ENCODE measurements around the gene PDXP. TPM values are rescaled to one million over a fixed set of nuclear protein-coding genes. Genes with fewer than 3 reads are reported as not detected.
"Not testable (repeated sequence)": the region's sequence is repeated elsewhere in the genome, so short reads cannot be mapped to it uniquely, and the experiment has no call there.

The PDXP gene
- total RNA-seq (2022) (10.3 and 10.5 TPM in 2 replicates), Bru-seq, nascent RNA (percentile 32 among the genes with signal in this experiment), BruChase-seq, experiment 1, labeled RNA remaining after a 6-hour chase (percentile 43 among the genes with signal in this experiment), BruChase-seq, experiment 2, labeled RNA remaining after a 2-hour chase (percentile 39 among the genes with signal in this experiment)
- long read RNA-seq, transcript PDXP-201 (2 exons, 2,010 nt), result major isoform, 57 of 57 reads
- long read RNA-seq, partial matches to known transcripts, result 0 of 57 reads
- long read RNA-seq, other reads (novel, unspliced or antisense), result 0 of 57 reads

GRCh38 chr22:37658133-37659065 is at the start of gene PDXP:
PDXP (plus strand) TSS chr22:37658723; CDS start chr22:37658783, 60 bp downstream.
- TF ChIP-seq CTCF (IDR thresholded peaks at IDR 0.05; ENCODE audit: unreplicated experiment), result no peak
- intact Hi-C loops (cut with micrococcal nuclease), result loop anchor here (1.0 to 2.0 kb wide), 2 partner anchors 15 to 18 kb away; no protein-coding TSS in a partner anchor
- ChIA-PET CTCF (interaction anchor here (0.6 to 5.2 kb wide), 6 partner anchors 11 to 203 kb away, joined by 3 to 44 read pairs (median 3); no protein-coding TSS in a partner anchor), POLR2A (interaction anchor here (0.6 to 3.6 kb wide), 40 partner anchors 8 to 740 kb away, joined by 3 to 49 read pairs (median 4); partner anchors contain the start of genes ANKRD54, C22orf23, GCAT and GGA1)
- Mint-ChIP-seq H3K9me3 (ENCODE audit: unreplicated experiment) (no peaks in the 10 kb centered on the region), H3K36me3 (ENCODE audit: insufficient read depth, unreplicated experiment) (peaks cover 18% of the 10 kb centered on the region), H3K4me3 (ENCODE audit: unreplicated experiment) (peak within 1 kb of the TSS; percentile 89), H3K4me1 (ENCODE audit: insufficient read depth, unreplicated experiment) (peaks cover 22% of the 10 kb centered on the region), H3K27ac (ENCODE audit: low read depth, unreplicated experiment) (peak within 1 kb of the TSS; percentile 87), H3K27me3 (ENCODE audit: insufficient read depth, unreplicated experiment) (no peaks in the 10 kb centered on the region)
- peak; percentile 100 for DNase-seq (ENCODE audit: unreplicated experiment)
- BruUV-seq (replicated peaks), result no TSS peak

- BruUV-seq (replicated peaks), result TSS peak; percentile 22
- intact Hi-C loops (cut with micrococcal nuclease), result loop anchor here (5.0 kb wide), 1 partner anchor 68 kb away; the partner anchor contains the start of gene LGALS1
Measured at GRCh38 chr22:37609240-37610152, 49.0 kb upstream of the PDXP start.

GRCh38 chr22:37610153-37610475 is 48.4 kb upstream of the PDXP start:
- Mint-ChIP-seq H3K27ac (ENCODE audit: low read depth, unreplicated experiment) (peak overlapping the region; percentile 98), H3K4me3 (ENCODE audit: unreplicated experiment) (peak overlapping the region; percentile 85), H3K4me1 (ENCODE audit: insufficient read depth, unreplicated experiment) (peaks cover 12% of the 10 kb centered on the region)
- CTCF ChIA-PET, result interaction anchor here (0.5 to 1.6 kb wide), 4 partner anchors 12 to 353 kb away, joined by 3 to 7 read pairs (median 6); no protein-coding TSS in a partner anchor
- DNase-seq (ENCODE audit: unreplicated experiment); intact Hi-C loops (cut with micrococcal nuclease); H3K36me3 Mint-ChIP-seq (ENCODE audit: insufficient read depth, unreplicated experiment); H3K27me3 Mint-ChIP-seq (ENCODE audit: insufficient read depth, unreplicated experiment); BruUV-seq (replicated peaks); H3K9me3 Mint-ChIP-seq (ENCODE audit: unreplicated experiment): not testable (repeated sequence)
- POLR2A ChIA-PET, result interaction anchor here (0.9 to 4.2 kb wide), 4 partner anchors 17 to 197 kb away, joined by 3 to 31 read pairs (median 13); partner anchors contain the start of genes GCAT and NOL12

More at GRCh38 chr22:37609240-37610152, 49.0 kb upstream of the PDXP start:
- Mint-ChIP-seq H3K4me1 (ENCODE audit: insufficient read depth, unreplicated experiment) (peaks cover 12% of the 10 kb centered on the region), H3K36me3 (ENCODE audit: insufficient read depth, unreplicated experiment) (peaks cover under 1% of the 10 kb centered on the region), H3K27me3 (ENCODE audit: insufficient read depth, unreplicated experiment) (no peaks in the 10 kb centered on the region), H3K9me3 (ENCODE audit: unreplicated experiment) (no peaks in the 10 kb centered on the region), H3K27ac (ENCODE audit: low read depth, unreplicated experiment) (peak overlapping the region; percentile 98), H3K4me3 (ENCODE audit: unreplicated experiment) (peak overlapping the region; percentile 85)
- ChIA-PET POLR2A (interaction anchor here (0.9 to 4.2 kb wide), 11 partner anchors 8 to 198 kb away, joined by 3 to 31 read pairs (median 18); partner anchors contain the start of genes GCAT, LGALS1, NOL12 and PDXP), CTCF (interaction anchor here (0.5 to 1.6 kb wide), 7 partner anchors 13 to 352 kb away, joined by 3 to 7 read pairs (median 4); no protein-coding TSS in a partner anchor)
- peak; percentile 15 for DNase-seq (ENCODE audit: unreplicated experiment)
- no peak for TF ChIP-seq CTCF (IDR thresholded peaks at IDR 0.05; ENCODE audit: unreplicated experiment)
